RWPE1 (cell line): ENCODE results near the gene PPM1N.

Experiments
- CTCF ChIA-PET: fragments of 350-600 bp; sonication (Branson Sonifier 250); formaldehyde crosslinking; extraction: SDS; loops from one replicate; lab custom pipeline; 2021; lab: Yijun Ruan, JAX
- POLR2A ChIA-PET: fragments of 400-600 bp; formaldehyde crosslinking; extraction: SDS; loops from one replicate; lab custom pipeline; 2020; ENCODE audit warnings: antibody characterized with exemption; ENCODE audit not compliant: low non-redundant PET; lab: Yijun Ruan, JAX
- DNase-seq: peaks from one replicate; pipeline ENCODE4 v3.0.0; 2012; ENCODE audit warnings: low spot score
- H3K27ac ChIP-seq: fragments of 450-650 bp; 2 replicates; pipeline ENCODE4 v1.5.1; 2017
- CTCF ChIP-seq: fragments of 450-650 bp; conservative IDR thresholded peaks from 2 replicates; pipeline ENCODE4 v1.5.1; 2017; ENCODE audit warnings: low read depth, mild to moderate bottlenecking

The PPM1N gene

GRCh38 chr19:45483033-45483432, 15.2 kb upstream of the PPM1N start:
- DNase-seq, result no peak
- POLR2A ChIA-PET, result no interaction called here
- TF ChIP-seq CTCF, result no peak
- H3K27ac ChIP-seq, result no peak overlapping the region
- CTCF ChIA-PET, result no interaction called here

DNA sequence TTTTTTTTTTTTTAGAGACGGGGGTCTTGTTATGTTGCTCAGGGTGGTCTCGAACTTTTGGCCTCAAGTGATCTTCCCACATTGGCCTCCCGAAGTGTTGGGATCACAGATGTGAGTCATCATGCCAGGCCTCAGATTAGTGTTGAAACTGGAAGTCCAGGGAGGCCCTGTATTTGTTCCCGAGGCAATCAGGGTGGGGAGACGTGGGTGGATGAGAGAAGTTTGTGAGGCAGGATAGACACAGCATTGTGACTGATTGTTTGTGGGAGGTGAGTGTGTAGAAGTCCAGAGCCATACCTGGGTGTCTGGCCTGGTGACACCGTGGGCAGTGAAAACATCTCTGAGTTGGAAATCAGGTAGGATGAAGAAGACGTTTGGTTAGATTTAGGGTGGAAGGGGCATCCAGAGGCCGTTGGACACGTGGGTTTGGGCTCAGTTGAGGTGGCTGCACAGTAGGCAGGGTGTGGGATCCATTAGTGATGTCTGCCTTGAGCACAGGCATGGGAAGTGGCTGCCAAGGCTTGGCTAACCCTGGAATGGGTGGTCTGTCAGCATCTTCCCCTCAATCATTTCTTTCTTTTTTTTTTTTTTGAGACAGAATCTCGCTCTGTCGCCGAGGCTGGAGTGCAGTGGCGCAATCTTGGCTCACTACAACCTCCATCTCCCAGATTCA, 13.8 kb upstream of the PPM1N start:
- CTCF ChIA-PET, result interaction anchor here (0.6 to 2.0 kb wide), 12 partner anchors 10 to 474 kb away, joined by 3 to 29 read pairs (median 4); partner anchors contain the start of genes FOSB and RTN2
- H3K27ac ChIP-seq, result peak overlapping the region; percentile 86
- DNase-seq, result no peak
- TF ChIP-seq CTCF, result no peak
- POLR2A ChIA-PET, result no interaction called here

- ChIA-PET POLR2A (no interaction called here), CTCF (interaction anchor here (0.5 to 2.0 kb wide), 21 partner anchors 9 to 476 kb away, joined by 3 to 29 read pairs (median 4); partner anchors contain the start of genes FOSB and RTN2)
- peak; percentile 89 for TF ChIP-seq CTCF
- peak; percentile 80 for DNase-seq
- H3K27ac ChIP-seq, result peak overlapping the region; percentile 86
These were observed 12.8 kb upstream of the PPM1N start for GRCh38 chr19:45485305-45486077.

DNA sequence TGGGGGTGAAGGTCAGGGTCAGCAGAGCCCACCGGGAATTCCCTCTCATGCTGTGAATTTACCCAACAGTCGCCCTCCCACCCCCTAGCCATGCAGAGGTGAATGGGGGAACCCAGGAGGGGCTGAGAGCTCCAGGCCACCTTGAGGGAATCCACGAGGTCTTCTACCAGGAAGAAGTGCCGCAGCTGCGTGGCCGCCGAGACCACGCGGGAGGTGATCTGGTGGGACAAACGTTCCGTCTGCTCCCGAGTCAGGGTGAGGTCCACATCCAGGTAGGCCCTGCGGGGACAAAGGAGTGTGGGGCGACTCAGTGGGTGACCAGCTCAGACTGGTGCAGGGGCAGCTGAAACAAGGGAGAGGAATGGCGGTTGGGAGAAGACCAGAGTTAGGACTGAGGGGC, 9.5 kb upstream of the PPM1N start:
- DNase-seq, result no peak
- CTCF ChIA-PET, result interaction anchor here (0.7 to 1.8 kb wide), 4 partner anchors 10 to 1567 kb away, joined by 3 to 11 read pairs (median 6); no protein-coding TSS in a partner anchor
- no peak overlapping the region; the same call in 1 of the 2 replicates for H3K27ac ChIP-seq
- POLR2A ChIA-PET, result no interaction called here
- no peak for TF ChIP-seq CTCF

DNA sequence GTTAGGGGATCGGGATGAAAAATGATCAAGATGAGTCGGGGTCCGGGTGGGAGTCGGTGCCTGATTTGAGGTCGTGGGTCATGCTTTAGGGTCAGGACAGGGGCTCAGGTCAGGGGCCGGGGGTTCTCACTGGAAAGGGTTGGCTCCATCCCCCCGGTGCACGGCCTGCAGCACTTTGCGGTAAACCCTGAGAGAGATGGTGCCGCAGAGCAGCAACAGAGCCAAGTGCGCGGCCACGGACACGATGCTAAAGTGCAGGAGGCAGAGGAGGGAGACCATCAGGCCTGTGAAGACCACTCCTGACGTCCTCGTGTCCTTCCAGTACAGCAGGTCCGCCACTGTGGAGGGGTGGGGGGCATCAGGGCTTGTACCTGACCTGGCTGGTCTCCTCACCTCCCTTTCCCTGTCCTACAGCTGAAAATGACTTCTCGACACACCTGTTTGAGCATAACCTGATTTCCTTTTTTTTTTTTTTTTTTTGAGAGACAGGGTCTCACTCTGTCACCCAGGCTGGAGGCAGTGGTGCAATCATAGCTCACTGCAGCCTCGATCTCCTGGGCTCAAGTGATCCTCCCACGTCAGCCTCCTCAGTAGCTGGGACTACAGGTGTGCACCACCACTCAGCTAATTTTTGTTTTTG, 8.9 kb upstream of the PPM1N start:
- CTCF ChIA-PET, result interaction anchor here (0.6 to 1.8 kb wide), 4 partner anchors 10 to 154 kb away, joined by 3 to 11 read pairs (median 6); no protein-coding TSS in a partner anchor
- peak overlapping the region; percentile 40 for H3K27ac ChIP-seq
- DNase-seq, result no peak
- no peak for TF ChIP-seq CTCF
- POLR2A ChIA-PET, result no interaction called here

DNA sequence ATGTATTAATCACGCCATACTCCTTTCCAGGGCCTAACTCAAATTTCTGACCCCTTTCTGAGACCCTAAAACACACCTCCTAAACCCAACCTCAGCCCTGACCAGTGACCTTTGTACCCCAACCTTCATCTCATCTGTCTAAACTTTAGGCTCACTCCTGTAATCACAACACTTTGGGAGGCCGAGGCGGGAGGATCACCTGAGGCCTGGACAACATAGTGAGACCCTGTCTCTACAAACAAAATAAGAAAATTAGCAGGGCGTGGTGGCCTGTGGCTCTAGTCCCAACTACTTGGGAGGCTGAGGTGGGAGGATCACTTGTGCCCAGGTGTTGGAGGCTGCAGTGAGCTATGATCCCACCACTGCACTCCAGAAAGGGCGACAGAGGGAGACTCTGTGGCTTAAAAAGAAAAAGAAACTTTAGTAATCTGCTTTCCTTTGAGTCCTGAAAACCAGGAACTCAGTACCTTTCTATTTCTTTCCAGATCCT, 6.1 kb upstream of the PPM1N start:
- DNase-seq, result no peak
- ChIA-PET POLR2A (no interaction called here), CTCF (no interaction called here)
- TF ChIP-seq CTCF, result no peak
- H3K27ac ChIP-seq, result peak overlapping the region; percentile 26; the same call in 1 of the 2 replicates
